IMR-90 (cell line): ENCODE measurements around the gene RSPH9. TPM values are rescaled to one million over a fixed set of nuclear protein-coding genes. Genes with fewer than 3 reads are reported as not detected.

Experiments used
- ATAC-seq: fragments of 200-7000 bp; cut with Tn5 transposase; 2 replicates; pipeline ENCODE4 v1.9.1; 2020; ENCODE audit warnings: low read depth, mild to moderate bottlenecking, moderate library complexity
- BruUV-seq: library from RNA; stranded (reverse); fragments of 400-500 nt; replicated peaks from 2 replicates; lab custom pipeline; 2021; lab: Mats Ljungman, UMichigan
- CTCF ChIA-PET: fragments of 300-600 bp; formaldehyde crosslinking; extraction: SDS; loops from one replicate; lab custom pipeline; 2021; ENCODE audit warnings: antibody characterized with exemption; lab: Yijun Ruan, JAX
- POLR2A ChIA-PET: fragments of 300-600 bp; sonication (Branson Sonifier 250); formaldehyde crosslinking; loops from one replicate; lab custom pipeline; 2022; ENCODE audit warnings: antibody characterized with exemption; ENCODE audit not compliant: unreplicated experiment; lab: Charles Lee
- DNase-seq: peaks from one replicate; pipeline ENCODE4 v3.0.0; 2013
- H2AFZ ChIP-seq: replicated peaks from 2 replicates; pipeline ENCODE3; 2013; ENCODE audit warnings: low read length, mild to moderate bottlenecking; ENCODE audit not compliant: poor library complexity
- H2AK5ac ChIP-seq: 2 replicates; pipeline ENCODE4 v1.6.1; 2013; ENCODE audit warnings: low read depth, low read length, inconsistent platforms
- H2AK9ac ChIP-seq: replicated peaks from 2 replicates; pipeline ENCODE3; 2013; ENCODE audit warnings: mild to moderate bottlenecking, low read depth, low read length, moderate library complexity; ENCODE audit not compliant: poor library complexity
- H2BK120ac ChIP-seq: 2 replicates; pipeline ENCODE4 v1.6.1; 2013; ENCODE audit warnings: low read depth, low read length, inconsistent platforms
- H2BK15ac ChIP-seq: 3 replicates; pipeline ENCODE4 v1.6.1; 2013; ENCODE audit warnings: low read depth, low read length, inconsistent platforms
- H2BK20ac ChIP-seq: 2 replicates; pipeline ENCODE4 v1.6.1; 2013; ENCODE audit warnings: low read depth, mild to moderate bottlenecking, inconsistent platforms, low read length, moderate library complexity
- H2BK5ac ChIP-seq: 2 replicates; pipeline ENCODE4 v1.6.1; 2013; ENCODE audit warnings: mild to moderate bottlenecking, low read depth, low read length, inconsistent platforms; ENCODE audit not compliant: poor library complexity, severe bottlenecking
- H3K14ac ChIP-seq: replicated peaks from 2 replicates; pipeline ENCODE4 v1.6.1; 2013; ENCODE audit warnings: low read depth, low read length, inconsistent platforms
- H3K18ac ChIP-seq: 2 replicates; pipeline ENCODE4 v1.6.1; 2013; ENCODE audit warnings: low read depth, low read length, control low read depth
- H3K23ac ChIP-seq: 2 replicates; pipeline ENCODE4 v1.6.1; 2013; ENCODE audit warnings: low read depth, low read length, inconsistent platforms
- H3K27ac ChIP-seq: 2 replicates; pipeline ENCODE4 v1.5.1; 2013; ENCODE audit warnings: mild to moderate bottlenecking, control low read depth, low read length; ENCODE audit not compliant: insufficient read depth
- H3K27me3 ChIP-seq: 2 replicates; pipeline ENCODE4 v1.6.1; 2013; ENCODE audit warnings: low read length; ENCODE audit not compliant: control insufficient read depth, insufficient read depth
- H3K36me3 ChIP-seq: 2 replicates; pipeline ENCODE4 v1.6.1; 2013; ENCODE audit warnings: low read length, mixed read lengths; ENCODE audit not compliant: control insufficient read depth, insufficient read depth
- H3K4ac ChIP-seq: 2 replicates; pipeline ENCODE4 v1.6.1; 2013; ENCODE audit warnings: low read depth, low read length, inconsistent platforms
- H3K4me1 ChIP-seq: 2 replicates; pipeline ENCODE4 v1.6.1; 2013; ENCODE audit warnings: low read length, mixed read lengths; ENCODE audit not compliant: control insufficient read depth, insufficient read depth
- H3K4me2 ChIP-seq: 2 replicates; pipeline ENCODE4 v1.6.1; 2013; ENCODE audit warnings: low read depth, mild to moderate bottlenecking, control low read depth, low read length, moderate library complexity
- H3K4me3 ChIP-seq: 2 replicates; pipeline ENCODE4 v1.5.1; 2013; ENCODE audit warnings: low read depth, mild to moderate bottlenecking, control low read depth, low read length, moderate library complexity; ENCODE audit not compliant: insufficient read depth
- H3K56ac ChIP-seq: 2 replicates; pipeline ENCODE4 v1.6.1; 2013; ENCODE audit warnings: low read length, inconsistent platforms; ENCODE audit not compliant: insufficient read depth; ENCODE audit errors: extremely low read depth
- H3K79me1 ChIP-seq, 2 experiments: 2 replicates each; pipeline ENCODE4 v1.6.1; 2013; ENCODE audit warnings: low read length in 2 of 2, inconsistent platforms in 1 of 2, low read depth in 1 of 2
- H3K9ac ChIP-seq: 2 replicates; pipeline ENCODE4 v1.6.1; 2013; ENCODE audit warnings: low read depth, low read length, control low read depth
- H3K9me1 ChIP-seq: 2 replicates; pipeline ENCODE4 v1.6.1; 2013; ENCODE audit warnings: low read length, inconsistent platforms; ENCODE audit not compliant: insufficient read depth
- H3K9me3 ChIP-seq: 2 replicates; pipeline ENCODE4 v1.6.1; 2013; ENCODE audit warnings: low read length; ENCODE audit not compliant: control insufficient read depth, insufficient read depth
- H4K20me1 ChIP-seq: 2 replicates; pipeline ENCODE4 v1.6.1; 2013; ENCODE audit warnings: low read length, inconsistent platforms; ENCODE audit not compliant: insufficient read depth
- H4K5ac ChIP-seq: 2 replicates; pipeline ENCODE4 v1.6.1; 2013; ENCODE audit warnings: mild to moderate bottlenecking, low read depth, low read length, control low read depth
- H4K8ac ChIP-seq, 2 experiments: 2 replicates each; pipeline ENCODE4 v1.6.1; 2013; ENCODE audit warnings: low read depth in 2 of 2, low read length in 2 of 2, control low read depth in 1 of 2, inconsistent platforms in 1 of 2
- H4K91ac ChIP-seq: 2 replicates; pipeline ENCODE4 v1.6.1; 2013; ENCODE audit warnings: low read depth, low read length, inconsistent platforms; ENCODE audit not compliant: insufficient read depth
- BHLHE40 ChIP-seq: fragments of 150-350 bp; IDR thresholded peaks from 2 replicates; pipeline ENCODE4 v1.6.1; 2016; ENCODE audit warnings: mild to moderate bottlenecking, low read depth, low read length
- CEBPB ChIP-seq: IDR thresholded peaks from 2 replicates; pipeline ENCODE4 v1.6.1; 2012; ENCODE audit warnings: low read depth, low read length, improper control_type of control experiment
- CHD1 ChIP-seq: IDR thresholded peaks from 2 replicates; pipeline ENCODE4 v1.6.1; 2012; ENCODE audit warnings: low read depth, low read length, improper control_type of control experiment
- FOS ChIP-seq: fragments of 150-350 bp; IDR thresholded peaks from 2 replicates; pipeline ENCODE4 v1.6.1; 2016; ENCODE audit warnings: low read depth, low read length
- MAFK ChIP-seq: IDR thresholded peaks from 2 replicates; pipeline ENCODE4 v1.6.1; 2012; ENCODE audit warnings: low read depth, low read length, improper control_type of control experiment
- MAZ ChIP-seq: IDR thresholded peaks from 2 replicates; pipeline ENCODE4 v1.6.1; 2012; ENCODE audit warnings: low read depth, mild to moderate bottlenecking, low read length, improper control_type of control experiment, moderate library complexity, borderline replicate concordance
- MXI1 ChIP-seq: IDR thresholded peaks from 2 replicates; pipeline ENCODE4 v1.6.1; 2012; ENCODE audit warnings: low read depth, mild to moderate bottlenecking, low read length, moderate library complexity, borderline replicate concordance
- NFE2L2 ChIP-seq: fragments of 150-350 bp; IDR thresholded peaks from 2 replicates; pipeline ENCODE4 v1.6.1; 2016; ENCODE audit warnings: low read depth, mild to moderate bottlenecking, low read length
- POLR2A ChIP-seq: IDR thresholded peaks from 2 replicates; pipeline ENCODE4 v1.6.1; 2012; ENCODE audit warnings: mild to moderate bottlenecking, low read depth, low read length
- RAD21 ChIP-seq: IDR thresholded peaks from 2 replicates; pipeline ENCODE4 v1.6.1; 2012; ENCODE audit warnings: low read length, improper control_type of control experiment
- RCOR1 ChIP-seq: IDR thresholded peaks from 2 replicates; pipeline ENCODE4 v1.6.1; 2012; ENCODE audit warnings: mild to moderate bottlenecking, low read length, improper control_type of control experiment; ENCODE audit not compliant: insufficient replicate concordance
- RFX5 ChIP-seq: IDR thresholded peaks from 2 replicates; pipeline ENCODE4 v1.8.0; 2012; ENCODE audit warnings: low read depth, mild to moderate bottlenecking, low read length, moderate library complexity
- SMC3 ChIP-seq: fragments of 150-350 bp; IDR thresholded peaks from 2 replicates; pipeline ENCODE4 v1.6.1; 2016; ENCODE audit warnings: low read depth, mild to moderate bottlenecking, antibody characterized with exemption, low read length, moderate library complexity
- USF2 ChIP-seq: fragments of 150-350 bp; IDR thresholded peaks from 2 replicates; pipeline ENCODE4 v1.6.1; 2017; ENCODE audit warnings: mild to moderate bottlenecking, antibody characterized with exemption, low read length, low read depth
- WGBS, 2 experiments: methylation state at CpG; one replicate each; pipeline versions ENCODE4 v1.1.5 to v1.1.7; 2013; ENCODE audit warnings: missing lambda C conversion rate in 2 of 2; ENCODE audit not compliant: insufficient read length in 1 of 2; ENCODE audit errors: extremely low coverage in 2 of 2; 5-methylcytosine and 5-hydroxymethylcytosine counted together
- dilution Hi-C: fragments of 300-500 bp; cut with HindIII; formaldehyde crosslinking; loops from one replicate; pipeline ENCODE4 v1.14.3; 2018; ENCODE audit warnings: low sequenced_read_pairs; ENCODE audit not compliant: unreplicated experiment
- in situ Hi-C: fragments of 300-500 bp; cut with MboI; formaldehyde crosslinking; loops from 3 replicates; pipeline ENCODE4 v1.14.3; 2019; ENCODE audit warnings: low sequenced_read_pairs, inconsistent platforms, mixed read lengths
- intact Hi-C: fragments of 100-400 bp; cut with micrococcal nuclease; formaldehyde crosslinking; loops from 2 replicates; pipeline ENCODE4 v1.10.0; 2022
- polyA plus RNA-seq, 3 experiments: library from polyadenylated mRNA; depleted of rRNA; stranded (reverse); fragments of >200 nt; gene quantifications; 2 replicates each; pipeline ENCODE4 v1.2.3, GENCODE V29; 2012; ENCODE audit warnings: low replicate concordance in 1 of 3
- total RNA-seq: library from RNA; depleted of rRNA; stranded (reverse); fragments of >200 nt; gene quantifications from 2 replicates; pipeline ENCODE4 v1.2.3, GENCODE V29; 2012
- TF ChIP-seq, protein P1 (sequence below): fragments of 150-350 bp; IDR thresholded peaks from 2 replicates; pipeline ENCODE4 v1.6.1; 2016; ENCODE audit warnings: low read depth, mild to moderate bottlenecking, low read length, moderate library complexity, borderline replicate concordance
- TF ChIP-seq, protein P2 (sequence below): conservative IDR thresholded peaks from 2 replicates; pipeline ENCODE4 v1.5.1; 2012; ENCODE audit warnings: mild to moderate bottlenecking, low read depth, low read length, improper control_type of control experiment

RSPH9 gene
- total and polyA plus RNA-seq, 2 of the 4 experiments (the other 2 are of a cell fraction): 0.18 to 0.21 TPM

- no peak overlapping the region for H2AK5ac ChIP-seq
- H4K20me1 ChIP-seq: no peaks in the 10 kb centered on the region
- peaks cover 31% of the 10 kb centered on the region for H3K27me3 ChIP-seq
- H3K4ac ChIP-seq: no peak overlapping the region; the same call in 1 of the 2 replicates
- BruUV-seq: no TSS peak
- no peak overlapping the region for H2BK120ac ChIP-seq
- no peak overlapping the region for H3K23ac ChIP-seq
- no peak overlapping the region for H3K14ac ChIP-seq
- dilution Hi-C loops (no loop called here), intact Hi-C loops (no loop called here), in situ Hi-C loops (no loop called here)
- H4K8ac ChIP-seq: no peak overlapping the region
- TF ChIP-seq FOS (no peak), SMC3 (no peak), BHLHE40 (no peak), CEBPB (no peak), USF2 (no peak), NFE2L2 (no peak), RCOR1 (no peak), MXI1 (no peak), RAD21 (no peak), CHD1 (no peak), MAFK (no peak), RFX5 (no peak), MAZ (no peak), POLR2A (no peak)
- TF ChIP-seq, protein P1, sequence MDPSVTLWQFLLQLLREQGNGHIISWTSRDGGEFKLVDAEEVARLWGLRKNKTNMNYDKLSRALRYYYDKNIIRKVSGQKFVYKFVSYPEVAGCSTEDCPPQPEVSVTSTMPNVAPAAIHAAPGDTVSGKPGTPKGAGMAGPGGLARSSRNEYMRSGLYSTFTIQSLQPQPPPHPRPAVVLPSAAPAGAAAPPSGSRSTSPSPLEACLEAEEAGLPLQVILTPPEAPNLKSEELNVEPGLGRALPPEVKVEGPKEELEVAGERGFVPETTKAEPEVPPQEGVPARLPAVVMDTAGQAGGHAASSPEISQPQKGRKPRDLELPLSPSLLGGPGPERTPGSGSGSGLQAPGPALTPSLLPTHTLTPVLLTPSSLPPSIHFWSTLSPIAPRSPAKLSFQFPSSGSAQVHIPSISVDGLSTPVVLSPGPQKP: no peak
- TF ChIP-seq, protein P2, sequence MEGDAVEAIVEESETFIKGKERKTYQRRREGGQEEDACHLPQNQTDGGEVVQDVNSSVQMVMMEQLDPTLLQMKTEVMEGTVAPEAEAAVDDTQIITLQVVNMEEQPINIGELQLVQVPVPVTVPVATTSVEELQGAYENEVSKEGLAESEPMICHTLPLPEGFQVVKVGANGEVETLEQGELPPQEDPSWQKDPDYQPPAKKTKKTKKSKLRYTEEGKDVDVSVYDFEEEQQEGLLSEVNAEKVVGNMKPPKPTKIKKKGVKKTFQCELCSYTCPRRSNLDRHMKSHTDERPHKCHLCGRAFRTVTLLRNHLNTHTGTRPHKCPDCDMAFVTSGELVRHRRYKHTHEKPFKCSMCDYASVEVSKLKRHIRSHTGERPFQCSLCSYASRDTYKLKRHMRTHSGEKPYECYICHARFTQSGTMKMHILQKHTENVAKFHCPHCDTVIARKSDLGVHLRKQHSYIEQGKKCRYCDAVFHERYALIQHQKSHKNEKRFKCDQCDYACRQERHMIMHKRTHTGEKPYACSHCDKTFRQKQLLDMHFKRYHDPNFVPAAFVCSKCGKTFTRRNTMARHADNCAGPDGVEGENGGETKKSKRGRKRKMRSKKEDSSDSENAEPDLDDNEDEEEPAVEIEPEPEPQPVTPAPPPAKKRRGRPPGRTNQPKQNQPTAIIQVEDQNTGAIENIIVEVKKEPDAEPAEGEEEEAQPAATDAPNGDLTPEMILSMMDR: no peak
- WGBS, 2 experiments: 30% methylated on average over 3 of the region's 9 CpGs; no CpG with 5 or more reads in 1 of the 2 experiments
- H2AFZ ChIP-seq: no peak overlapping the region
- H3K9me3 ChIP-seq: no peaks in the 10 kb centered on the region
- no peak overlapping the region for H2BK5ac ChIP-seq
- H3K27ac ChIP-seq: no peak overlapping the region
- no peak overlapping the region for H3K56ac ChIP-seq
- H2AK9ac ChIP-seq: no peak overlapping the region
- no peak overlapping the region; the same call in 1 of the 2 replicates for H3K18ac ChIP-seq
- ATAC-seq (no peak; the same call in 1 of the 2 replicates), DNase-seq (no peak)
- peaks cover 4% of the 10 kb centered on the region; the same call in 1 of the 2 replicates for H3K4me1 ChIP-seq
- H4K91ac ChIP-seq: no peak overlapping the region
- H2BK20ac ChIP-seq: no peak overlapping the region
- H2BK15ac ChIP-seq: no peak overlapping the region
- no peak overlapping the region for H3K4me3 ChIP-seq
- CTCF ChIA-PET: no interaction called here
- H3K4me2 ChIP-seq: no peak overlapping the region
- no peak overlapping the region for H4K5ac ChIP-seq
- H3K9ac ChIP-seq: no peak overlapping the region
- H3K79me1 ChIP-seq: no peaks in the 10 kb centered on the region
- POLR2A ChIA-PET: no interaction called here
- peaks cover 2% of the 10 kb centered on the region; the same call in 1 of the 2 replicates for H3K9me1 ChIP-seq
- H3K36me3 ChIP-seq: no peaks in the 10 kb centered on the region
Observed at GRCh38 chr6:43716099-43716498, 71.3 kb downstream of the RSPH9 start.
